Measurements from ENCODE around the gene TUBB6.

DNA sequence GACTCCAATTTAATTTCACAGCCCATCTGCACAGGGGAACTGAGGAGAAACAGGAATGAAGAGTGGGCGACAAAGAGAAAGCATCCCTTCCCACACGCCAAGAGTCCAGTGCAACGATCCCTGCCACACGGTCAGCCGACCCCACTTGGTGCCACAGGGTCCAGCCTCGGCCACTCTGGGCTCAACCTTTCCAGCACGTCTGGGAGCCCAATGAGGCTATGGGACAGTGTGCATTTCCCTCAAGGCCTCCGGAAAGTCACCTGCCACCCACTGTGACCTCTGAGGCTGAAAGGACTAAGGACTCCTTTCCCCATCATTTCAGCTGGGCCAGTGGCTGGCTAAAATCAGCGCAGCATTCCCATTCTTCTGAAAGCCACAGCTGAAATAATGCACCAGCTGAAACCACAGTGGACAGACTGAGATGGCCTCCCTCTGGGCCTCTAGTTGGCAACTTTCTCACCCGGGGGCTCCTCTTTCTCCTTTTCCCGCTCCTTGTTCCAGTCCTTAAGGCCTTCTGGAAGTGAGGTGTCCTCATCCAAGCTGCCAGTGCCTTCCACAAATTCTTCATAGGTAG is 21.2 kb downstream of the TUBB6 start:
- TF ChIP-seq, protein P1, sequence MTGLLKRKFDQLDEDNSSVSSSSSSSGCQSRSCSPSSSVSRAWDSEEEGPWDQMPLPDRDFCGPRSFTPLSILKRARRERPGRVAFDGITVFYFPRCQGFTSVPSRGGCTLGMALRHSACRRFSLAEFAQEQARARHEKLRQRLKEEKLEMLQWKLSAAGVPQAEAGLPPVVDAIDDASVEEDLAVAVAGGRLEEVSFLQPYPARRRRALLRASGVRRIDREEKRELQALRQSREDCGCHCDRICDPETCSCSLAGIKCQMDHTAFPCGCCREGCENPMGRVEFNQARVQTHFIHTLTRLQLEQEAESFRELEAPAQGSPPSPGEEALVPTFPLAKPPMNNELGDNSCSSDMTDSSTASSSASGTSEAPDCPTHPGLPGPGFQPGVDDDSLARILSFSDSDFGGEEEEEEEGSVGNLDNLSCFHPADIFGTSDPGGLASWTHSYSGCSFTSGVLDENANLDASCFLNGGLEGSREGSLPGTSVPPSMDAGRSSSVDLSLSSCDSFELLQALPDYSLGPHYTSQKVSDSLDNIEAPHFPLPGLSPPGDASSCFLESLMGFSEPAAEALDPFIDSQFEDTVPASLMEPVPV (CRISPR knock-in tag; IDR thresholded peaks at IDR 0.05): no peak
- no peak for TF ChIP-seq POLR2AphosphoS5 (IDR thresholded peaks at IDR 0.05; ENCODE audit: low read depth, low read length)
- TF ChIP-seq, protein P2, sequence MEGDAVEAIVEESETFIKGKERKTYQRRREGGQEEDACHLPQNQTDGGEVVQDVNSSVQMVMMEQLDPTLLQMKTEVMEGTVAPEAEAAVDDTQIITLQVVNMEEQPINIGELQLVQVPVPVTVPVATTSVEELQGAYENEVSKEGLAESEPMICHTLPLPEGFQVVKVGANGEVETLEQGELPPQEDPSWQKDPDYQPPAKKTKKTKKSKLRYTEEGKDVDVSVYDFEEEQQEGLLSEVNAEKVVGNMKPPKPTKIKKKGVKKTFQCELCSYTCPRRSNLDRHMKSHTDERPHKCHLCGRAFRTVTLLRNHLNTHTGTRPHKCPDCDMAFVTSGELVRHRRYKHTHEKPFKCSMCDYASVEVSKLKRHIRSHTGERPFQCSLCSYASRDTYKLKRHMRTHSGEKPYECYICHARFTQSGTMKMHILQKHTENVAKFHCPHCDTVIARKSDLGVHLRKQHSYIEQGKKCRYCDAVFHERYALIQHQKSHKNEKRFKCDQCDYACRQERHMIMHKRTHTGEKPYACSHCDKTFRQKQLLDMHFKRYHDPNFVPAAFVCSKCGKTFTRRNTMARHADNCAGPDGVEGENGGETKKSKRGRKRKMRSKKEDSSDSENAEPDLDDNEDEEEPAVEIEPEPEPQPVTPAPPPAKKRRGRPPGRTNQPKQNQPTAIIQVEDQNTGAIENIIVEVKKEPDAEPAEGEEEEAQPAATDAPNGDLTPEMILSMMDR (CRISPR knock-in tag; IDR thresholded peaks at IDR 0.05): no peak
- TF ChIP-seq, protein P3, sequence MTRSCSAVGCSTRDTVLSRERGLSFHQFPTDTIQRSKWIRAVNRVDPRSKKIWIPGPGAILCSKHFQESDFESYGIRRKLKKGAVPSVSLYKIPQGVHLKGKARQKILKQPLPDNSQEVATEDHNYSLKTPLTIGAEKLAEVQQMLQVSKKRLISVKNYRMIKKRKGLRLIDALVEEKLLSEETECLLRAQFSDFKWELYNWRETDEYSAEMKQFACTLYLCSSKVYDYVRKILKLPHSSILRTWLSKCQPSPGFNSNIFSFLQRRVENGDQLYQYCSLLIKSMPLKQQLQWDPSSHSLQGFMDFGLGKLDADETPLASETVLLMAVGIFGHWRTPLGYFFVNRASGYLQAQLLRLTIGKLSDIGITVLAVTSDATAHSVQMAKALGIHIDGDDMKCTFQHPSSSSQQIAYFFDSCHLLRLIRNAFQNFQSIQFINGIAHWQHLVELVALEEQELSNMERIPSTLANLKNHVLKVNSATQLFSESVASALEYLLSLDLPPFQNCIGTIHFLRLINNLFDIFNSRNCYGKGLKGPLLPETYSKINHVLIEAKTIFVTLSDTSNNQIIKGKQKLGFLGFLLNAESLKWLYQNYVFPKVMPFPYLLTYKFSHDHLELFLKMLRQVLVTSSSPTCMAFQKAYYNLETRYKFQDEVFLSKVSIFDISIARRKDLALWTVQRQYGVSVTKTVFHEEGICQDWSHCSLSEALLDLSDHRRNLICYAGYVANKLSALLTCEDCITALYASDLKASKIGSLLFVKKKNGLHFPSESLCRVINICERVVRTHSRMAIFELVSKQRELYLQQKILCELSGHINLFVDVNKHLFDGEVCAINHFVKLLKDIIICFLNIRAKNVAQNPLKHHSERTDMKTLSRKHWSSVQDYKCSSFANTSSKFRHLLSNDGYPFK (CRISPR knock-in tag; IDR thresholded peaks at IDR 0.05; ENCODE audit: borderline replicate concordance): no peak

Data from HepG2 (cell line).